Epithelial cell of esophagus (primary cell): ENCODE results near the gene MTUS2.

Experiments used
- DNase-seq: peaks from one replicate; pipeline ENCODE4 v3.0.0; 2010; ENCODE audit warnings: low read depth
- H3K4me3 ChIP-seq: 2 replicates; pipeline ENCODE4 v1.5.1; 2011; ENCODE audit warnings: mild to moderate bottlenecking, low read length, control low read depth
- CTCF ChIP-seq: IDR thresholded peaks from 2 replicates; pipeline ENCODE4 v1.5.1; 2011; ENCODE audit warnings: low read depth, mild to moderate bottlenecking, low read length, control low read depth, inconsistent platforms; ENCODE audit not compliant: insufficient read depth; ENCODE audit errors: missing control alignments

Gene MTUS2

GRCh38 chr13:28854657-28855056 is 34.5 kb downstream of the MTUS2 start:
- DNase-seq = no peak
- no peak for TF ChIP-seq CTCF
- H3K4me3 ChIP-seq = no peak overlapping the region

- no peak for TF ChIP-seq CTCF
Measured at GRCh38 chr13:28856287-28856686, 36.1 kb downstream of the MTUS2 start.

GRCh38 chr13:28859069-28859468 is 38.9 kb downstream of the MTUS2 start:
- DNase-seq = no peak

More at GRCh38 chr13:28856287-28856686, 36.1 kb downstream of the MTUS2 start:
- DNase-seq = no peak
- no peak overlapping the region for H3K4me3 ChIP-seq

GRCh38 chr13:28859717-28860116 is 39.6 kb downstream of the MTUS2 start:
- no peak for DNase-seq
- H3K4me3 ChIP-seq = no peak overlapping the region
- TF ChIP-seq CTCF = no peak

More at GRCh38 chr13:28859069-28859468, 38.9 kb downstream of the MTUS2 start:
- TF ChIP-seq CTCF = no peak
- H3K4me3 ChIP-seq = no peak overlapping the region

- no peak overlapping the region for H3K4me3 ChIP-seq
- TF ChIP-seq CTCF = no peak
- DNase-seq = no peak
Measured at GRCh38 chr13:28864544-28864943, 44.4 kb downstream of the MTUS2 start.

GRCh38 chr13:28865149-28865744 is 45.1 kb downstream of the MTUS2 start:
- no peak overlapping the region for H3K4me3 ChIP-seq
- TF ChIP-seq CTCF = no peak

GRCh38 chr13:28865951-28866350 is 45.8 kb downstream of the MTUS2 start:
- no peak for DNase-seq
- TF ChIP-seq CTCF = no peak
- no peak overlapping the region for H3K4me3 ChIP-seq

More at GRCh38 chr13:28865149-28865744, 45.1 kb downstream of the MTUS2 start:
- DNase-seq = no peak
